Measurements from ENCODE around the gene NPC1L1.

Gene NPC1L1

GRCh38 chr7:44505595-44505994 is 35.5 kb downstream of the NPC1L1 start:
- in situ Hi-C loops (cut with MboI; ENCODE audit: low sequenced_read_pairs, unreplicated experiment), result no loop called here
- no peak for DNase-seq (ENCODE audit: low spot score)
- no peak for TF ChIP-seq CTCF (IDR thresholded peaks at IDR 0.05; ENCODE audit: borderline replicate concordance, control extremely low read depth, extremely low read depth, insufficient read depth, missing control alignments)

- in situ Hi-C loops (cut with MboI; ENCODE audit: low sequenced_read_pairs, unreplicated experiment), result no loop called here
Measured at GRCh38 chr7:44498230-44498954, 42.7 kb downstream of the NPC1L1 start.

GRCh38 chr7:44497155-44498027 is 43.7 kb downstream of the NPC1L1 start:
- no peak for TF ChIP-seq CTCF (IDR thresholded peaks at IDR 0.05; ENCODE audit: borderline replicate concordance, control extremely low read depth, extremely low read depth, insufficient read depth, missing control alignments)
- no peak for DNase-seq (ENCODE audit: low spot score)
- in situ Hi-C loops (cut with MboI; ENCODE audit: low sequenced_read_pairs, unreplicated experiment), result no loop called here

More at GRCh38 chr7:44498230-44498954, 42.7 kb downstream of the NPC1L1 start:
- no peak for TF ChIP-seq CTCF (IDR thresholded peaks at IDR 0.05; ENCODE audit: borderline replicate concordance, control extremely low read depth, extremely low read depth, insufficient read depth, missing control alignments)
- DNase-seq (ENCODE audit: low spot score), result no peak

- in situ Hi-C loops (cut with MboI; ENCODE audit: low sequenced_read_pairs, unreplicated experiment), result no loop called here
- DNase-seq (ENCODE audit: low spot score), result no peak
- no peak for TF ChIP-seq CTCF (IDR thresholded peaks at IDR 0.05; ENCODE audit: borderline replicate concordance, control extremely low read depth, extremely low read depth, insufficient read depth, missing control alignments)
Measured at GRCh38 chr7:44496385-44496784, 44.7 kb downstream of the NPC1L1 start.

- in situ Hi-C loops (cut with MboI; ENCODE audit: low sequenced_read_pairs, unreplicated experiment), result no loop called here
- no peak for TF ChIP-seq CTCF (IDR thresholded peaks at IDR 0.05; ENCODE audit: borderline replicate concordance, control extremely low read depth, extremely low read depth, insufficient read depth, missing control alignments)
- no peak for DNase-seq (ENCODE audit: low spot score)
Measured at GRCh38 chr7:44494960-44495359, 46.2 kb downstream of the NPC1L1 start.

GRCh38 chr7:44491229-44491628 is 49.9 kb downstream of the NPC1L1 start:
- no peak for DNase-seq (ENCODE audit: low spot score)
- in situ Hi-C loops (cut with MboI; ENCODE audit: low sequenced_read_pairs, unreplicated experiment), result no loop called here
- no peak for TF ChIP-seq CTCF (IDR thresholded peaks at IDR 0.05; ENCODE audit: borderline replicate concordance, control extremely low read depth, extremely low read depth, insufficient read depth, missing control alignments)
